ENCODE measurements around the gene E2F4. TPM values are rescaled to one million over a fixed set of nuclear protein-coding genes. Genes with fewer than 3 reads are reported as not detected.

E2F4 gene
- total and polyA plus RNA-seq, 9 of the 15 experiments (the other 6 are each of a cell fraction or from before 2014, with no cell fraction given) = 9.7 to 139 (median 106) TPM

GRCh38 chr16:67191995-67192681 lies at the start of gene E2F4 (continued):
- TF ChIP-seq MITF (IDR thresholded peaks at IDR 0.05) (no peak), ZNF512 (tag; IDR thresholded peaks at IDR 0.05) (no peak), ZBTB33 (CRISPR knock-in tag; IDR thresholded peaks at IDR 0.05) (no peak), PHF8 (IDR thresholded peaks at IDR 0.05; ENCODE audit: borderline replicate concordance, low read length) (peak; percentile 91; the same call in 1 of the 2 replicates), SMAD1 (IDR thresholded peaks at IDR 0.05; ENCODE audit: low read depth, low read length, partially characterized antibody) (no peak), SOX6 (IDR thresholded peaks at IDR 0.05) (peak; percentile 39; the same call in 1 of the 2 replicates), COPS2 (conservative IDR thresholded peaks at IDR 0.05) (no peak), PML (IDR thresholded peaks at IDR 0.05; ENCODE audit: low read length) (0 out of 2 replicates have a peak, but pooled peaks have one; percentile 18), ZNF766 (CRISPR knock-in tag; conservative IDR thresholded peaks at IDR 0.05) (no peak), HNRNPLL (IDR thresholded peaks at IDR 0.05; ENCODE audit: low read depth, low read length, poor library complexity, severe bottlenecking) (peak; percentile 25), ZNF347 (CRISPR knock-in tag; IDR thresholded peaks at IDR 0.05; ENCODE audit: low read depth) (no peak), ZNF79 (CRISPR knock-in tag; IDR thresholded peaks at IDR 0.05; ENCODE audit: low read depth) (no peak), PKNOX1 (IDR thresholded peaks at IDR 0.05) (peak; percentile 44), ESRRA (IDR thresholded peaks at IDR 0.05; ENCODE audit: borderline replicate concordance, low read depth) (peak; percentile 77; the same call in 1 of the 2 replicates), THRA (IDR thresholded peaks at IDR 0.05) (no peak), NR4A1 (CRISPR knock-in tag; IDR thresholded peaks at IDR 0.05) (no peak), NR4A1 (tag; IDR thresholded peaks at IDR 0.05) (no peak), MNT (conservative IDR thresholded peaks at IDR 0.05) (peak in 1 of 2 experiments; percentile 76; a peak in 3 of 4 replicates)
